ENCODE results near the gene TMEM52.
"Not testable (repeated sequence)": the region's sequence is repeated elsewhere in the genome, so short reads cannot be mapped to it uniquely, and the experiment has no call there.

The TMEM52 gene

GRCh38 chr1:1892763-1893120 lies 26.3 kb downstream of the TMEM52 start:
- no peak for FAIRE-seq

- no peak for FAIRE-seq
Observed at GRCh38 chr1:1892079-1892762, 26.9 kb downstream of the TMEM52 start.

GRCh38 chr1:1891349-1892078 lies 27.6 kb downstream of the TMEM52 start:
- no peak for FAIRE-seq

- FAIRE-seq = no peak
Observed at GRCh38 chr1:1890506-1891348, 28.4 kb downstream of the TMEM52 start, which contains the start of gene GNB1. GNB1 (minus strand) TSS chr1:1891087; CDS start chr1:1825453, 65,634 bp downstream.

GRCh38 chr1:1889847-1890505 lies 29.1 kb downstream of the TMEM52 start:
- no peak for FAIRE-seq

GRCh38 chr1:1889090-1889750 lies 29.9 kb downstream of the TMEM52 start:
- FAIRE-seq = no peak

- not testable (repeated sequence) for FAIRE-seq
Observed at GRCh38 chr1:1883890-1884289, 35.2 kb downstream of the TMEM52 start.

GRCh38 chr1:1883092-1883873 lies 35.8 kb downstream of the TMEM52 start:
- no peak for FAIRE-seq

GRCh38 chr1:1881727-1882126 lies 37.4 kb downstream of the TMEM52 start:
- FAIRE-seq = no peak

- FAIRE-seq = no peak
Observed at GRCh38 chr1:1880617-1881312, 38.3 kb downstream of the TMEM52 start.

GRCh38 chr1:1879942-1880341 lies 39.1 kb downstream of the TMEM52 start:
- no peak for FAIRE-seq

GRCh38 chr1:1877865-1878436 lies 41.1 kb downstream of the TMEM52 start:
- no peak for FAIRE-seq

- no peak for FAIRE-seq
Observed at GRCh38 chr1:1876335-1876930, 42.6 kb downstream of the TMEM52 start.

- no peak for FAIRE-seq
Observed at GRCh38 chr1:1875932-1876331, 43.1 kb downstream of the TMEM52 start.

GRCh38 chr1:1874901-1875300 lies 44.2 kb downstream of the TMEM52 start:
- no peak for FAIRE-seq

GRCh38 chr1:1873186-1873585 lies 45.9 kb downstream of the TMEM52 start:
- FAIRE-seq = no peak

GRCh38 chr1:1872329-1872994 lies 46.6 kb downstream of the TMEM52 start:
- no peak for FAIRE-seq

- no peak for FAIRE-seq
Observed at GRCh38 chr1:1869469-1869868, 49.6 kb downstream of the TMEM52 start.
